Esophagus squamous epithelium (tissue), 5 donors: ENCODE data around the gene BCAT1. TPM values are rescaled to one million over a fixed set of nuclear protein-coding genes. Genes with fewer than 3 reads are reported as not detected.
"Not testable (repeated sequence)": the region's sequence is repeated elsewhere in the genome, so short reads cannot be mapped to it uniquely, and the experiment has no call there.

Experiments
- DNase-seq: peaks from one replicate; lab custom pipeline; 2025; lab: John Stamatoyannopoulos, UW
- H3K27ac ChIP-seq, 4 donors: fragments of 200-600 bp; sonication (generic); one replicate each; pipeline ENCODE4 v1.5.1; 2016 to 2019; ENCODE audit warnings: mild to moderate bottlenecking in 1 of 4
- H3K27me3 ChIP-seq, 4 donors: fragments of 200-600 bp; sonication (generic); 1 replicate in 3 of 4; 2 replicates in 1 of 4; pipeline versions ENCODE4 v1.5.1 to v1.6.0; 2017 to 2021; ENCODE audit warnings: antibody characterized with exemption in 1 of 4
- H3K36me3 ChIP-seq, 3 donors: fragments of 200-600 bp; sonication (generic); one replicate each; pipeline ENCODE4 v1.5.1; 2016 to 2019
- H3K4me1 ChIP-seq, 3 donors: fragments of 200-600 bp; sonication (generic); one replicate each; pipeline ENCODE4 v1.5.1; 2017 to 2019
- H3K4me3 ChIP-seq, 4 donors: fragments of 200-600 bp; sonication (generic); 1 replicate in 3 of 4; 2 replicates in 1 of 4; pipeline ENCODE4 v1.5.1; 2016 to 2019; ENCODE audit warnings: mild to moderate bottlenecking in 2 of 4, moderate library complexity in 1 of 4
- H3K9me3 ChIP-seq, 3 donors: fragments of 200-600 bp; sonication (generic); one replicate each; pipeline ENCODE4 v1.5.1; 2016 to 2019
- POLR2A ChIP-seq, 4 donors: fragments of 450-650 bp; IDR thresholded peaks; one replicate each; pipeline ENCODE4 v1.6.1; 2017; ENCODE audit warnings: antibody characterized with exemption in 4 of 4, mild to moderate bottlenecking in 4 of 4, moderate library complexity in 3 of 4
- WGBS, 2 donors: methylation state at CpG; one replicate each; pipeline ENCODE4 v1.1.5; 2018; 5-methylcytosine and 5-hydroxymethylcytosine counted together
- intact Hi-C: fragments of 100-400 bp; cut with DNase I; formaldehyde crosslinking; loops from one replicate; pipeline ENCODE4 v1.15.0; 2022
- total RNA-seq, 4 donors: library from RNA; depleted of rRNA; stranded (reverse); fragments of >200 nt; gene quantifications; one replicate each; pipeline ENCODE4 v1.1.0, GENCODE V29; 2016
- TF ChIP-seq, protein P1 (sequence below), 6 experiments: fragments of 450-650 bp in 4 of 6; fragments of 200-600 bp in 2 of 6; sonication (generic) in 2 of 6; IDR thresholded peaks; one replicate each; pipeline ENCODE4 v1.5.1; 2016 to 2019; ENCODE audit warnings: antibody characterized with exemption in 6 of 6, mild to moderate bottlenecking in 4 of 6, moderate library complexity in 4 of 6
- donor health status: DM: yes; HTN: yes; CAD: no.

BCAT1 gene
- total RNA-seq, 4 donors from 2014 or later: 0.87 to 28.3 (median 9.6) TPM

GRCh38 chr12:24960222-24960855 lies 11.4 kb upstream of the BCAT1 start:
- WGBS, 2 donors: 10 to 20% methylated on average over 1 to 2 of the region's 2 CpGs
- H3K36me3 ChIP-seq: no peaks in the 10 kb centered on the region
- H3K4me3 ChIP-seq: no peak overlapping the region
- no peak for DNase-seq
- peaks cover 0 to 8% (median 0%) of the 10 kb centered on the region in 3 donors for H3K9me3 ChIP-seq
- H3K27me3 ChIP-seq: no peaks in the 10 kb centered on the region
- intact Hi-C loops: no loop called here
- H3K27ac ChIP-seq: no peak overlapping the region
- no peaks in the 10 kb centered on the region for H3K4me1 ChIP-seq
- no peak for TF ChIP-seq POLR2A (IDR thresholded peaks at IDR 0.05)
- TF ChIP-seq, protein P1, sequence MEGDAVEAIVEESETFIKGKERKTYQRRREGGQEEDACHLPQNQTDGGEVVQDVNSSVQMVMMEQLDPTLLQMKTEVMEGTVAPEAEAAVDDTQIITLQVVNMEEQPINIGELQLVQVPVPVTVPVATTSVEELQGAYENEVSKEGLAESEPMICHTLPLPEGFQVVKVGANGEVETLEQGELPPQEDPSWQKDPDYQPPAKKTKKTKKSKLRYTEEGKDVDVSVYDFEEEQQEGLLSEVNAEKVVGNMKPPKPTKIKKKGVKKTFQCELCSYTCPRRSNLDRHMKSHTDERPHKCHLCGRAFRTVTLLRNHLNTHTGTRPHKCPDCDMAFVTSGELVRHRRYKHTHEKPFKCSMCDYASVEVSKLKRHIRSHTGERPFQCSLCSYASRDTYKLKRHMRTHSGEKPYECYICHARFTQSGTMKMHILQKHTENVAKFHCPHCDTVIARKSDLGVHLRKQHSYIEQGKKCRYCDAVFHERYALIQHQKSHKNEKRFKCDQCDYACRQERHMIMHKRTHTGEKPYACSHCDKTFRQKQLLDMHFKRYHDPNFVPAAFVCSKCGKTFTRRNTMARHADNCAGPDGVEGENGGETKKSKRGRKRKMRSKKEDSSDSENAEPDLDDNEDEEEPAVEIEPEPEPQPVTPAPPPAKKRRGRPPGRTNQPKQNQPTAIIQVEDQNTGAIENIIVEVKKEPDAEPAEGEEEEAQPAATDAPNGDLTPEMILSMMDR (IDR thresholded peaks at IDR 0.05): peak; percentile 10 to 61 (median 26)

- H3K9me3 ChIP-seq, H3K36me3 ChIP-seq, H3K4me1 ChIP-seq, H3K27me3 ChIP-seq, H3K27ac ChIP-seq, H3K4me3 ChIP-seq, intact Hi-C loops, DNase-seq: not testable (repeated sequence)
- WGBS, 2 donors: 79 to 80% methylated on average over 6 of the region's 6 CpGs
Measured at GRCh38 chr12:24956351-24956750, 7.5 kb upstream of the BCAT1 start.

DNA sequence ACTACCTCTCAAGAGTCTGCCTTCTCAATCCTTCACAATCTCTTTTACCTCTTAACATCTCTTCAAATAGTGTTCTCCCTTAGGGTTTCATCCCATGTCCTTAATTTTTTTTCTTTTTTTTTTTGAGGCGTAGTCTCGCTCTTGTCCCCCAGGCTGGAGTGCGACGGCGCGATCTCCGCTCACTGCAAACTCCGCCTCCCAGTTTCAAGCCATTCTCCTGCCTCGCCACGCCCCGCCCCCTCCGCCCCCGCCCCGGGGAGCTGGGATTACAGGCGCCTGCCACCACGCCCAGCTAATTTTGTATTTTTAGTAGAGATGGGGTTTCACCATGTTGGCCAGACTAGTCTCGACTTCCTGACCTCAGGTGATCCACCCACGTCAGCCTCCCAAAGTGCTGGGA lies 7.0 kb upstream of the BCAT1 start:
- H3K27ac ChIP-seq: no peak overlapping the region
- intact Hi-C loops: no loop called here
- no peaks in the 10 kb centered on the region for H3K36me3 ChIP-seq
- TF ChIP-seq, protein P1 (IDR thresholded peaks at IDR 0.05): no peak
- no peak for TF ChIP-seq POLR2A (IDR thresholded peaks at IDR 0.05)
- DNase-seq: no peak
- H3K9me3 ChIP-seq: no peaks in the 10 kb centered on the region
- H3K4me3 ChIP-seq: no peak overlapping the region
- 88% methylated on average over 6 of the region's 18 CpGs; no CpG with 5 or more reads in 1 of the 2 donors for WGBS, 2 donors
- H3K4me1 ChIP-seq: no peaks in the 10 kb centered on the region
- H3K27me3 ChIP-seq: peaks cover 0 to 5% (median 0%) of the 10 kb centered on the region in 4 donors

- Histone ChIP-seq H3K4me3 (no peak overlapping the region), H3K4me1 (no peaks in the 10 kb centered on the region), H3K27ac (no peak overlapping the region), H3K9me3 (no peaks in the 10 kb centered on the region), H3K36me3 (no peaks in the 10 kb centered on the region), H3K27me3 (peaks cover 0 to 5% (median 0%) of the 10 kb centered on the region in 4 donors)
- WGBS, 2 donors: 84 to 88% methylated on average over 3 of the region's 3 CpGs
- no peak for DNase-seq
- TF ChIP-seq, protein P1 (IDR thresholded peaks at IDR 0.05): no peak
- intact Hi-C loops: no loop called here
Measured at GRCh38 chr12:24955389-24955788, 6.5 kb upstream of the BCAT1 start.

GRCh38 chr12:24954261-24954660 lies 5.4 kb upstream of the BCAT1 start:
- H3K4me1 ChIP-seq: peaks cover 0 to 2% (median 2%) of the 10 kb centered on the region in 3 donors
- DNase-seq: no peak
- intact Hi-C loops: no loop called here

More at GRCh38 chr12:24954261-24954660, 5.4 kb upstream of the BCAT1 start:
- no peak for TF ChIP-seq POLR2A (IDR thresholded peaks at IDR 0.05)
- TF ChIP-seq, protein P1 (IDR thresholded peaks at IDR 0.05): no peak
- WGBS, 2 donors: 81 to 89% methylated on average over 3 of the region's 3 CpGs
- H3K27me3 ChIP-seq: peaks cover 0 to 11% (median 0%) of the 10 kb centered on the region in 4 donors
- no peaks in the 10 kb centered on the region for H3K9me3 ChIP-seq
- no peak overlapping the region for H3K27ac ChIP-seq
- H3K4me3 ChIP-seq: no peak overlapping the region
- H3K36me3 ChIP-seq: no peaks in the 10 kb centered on the region
